H1 (cell line): Measurements from ENCODE around the gene OR5AS1. TPM values are rescaled to one million over a fixed set of nuclear protein-coding genes. Genes with fewer than 3 reads are reported as not detected.

Experiments used
- CTCF ChIA-PET: fragments of 300-600 bp; sonication (Branson Sonifier 250); formaldehyde crosslinking; loops from one replicate; lab custom pipeline; 2021; ENCODE audit not compliant: partially characterized antibody; lab: Charles Lee
- POLR2A ChIA-PET: fragments of 300-600 bp; sonication (Branson Sonifier 250); formaldehyde crosslinking; loops from one replicate; lab custom pipeline; 2021; ENCODE audit warnings: inconsistent platforms; ENCODE audit not compliant: partially characterized antibody; lab: Charles Lee
- DNase-seq, 2 experiments: peaks; one replicate each; pipeline versions ENCODE4 v3.0.0 to v3.0.0-alpha.2; 2010 to 2022; ENCODE audit warnings: low spot score in 2 of 2, low read depth in 1 of 2, mixed read lengths in 1 of 2
- FAIRE-seq: peaks from 2 replicates; lab custom pipeline; 2011; peaks lifted over from hg19 to GRCh38; lab: Jason Lieb, UNC
- H2AFZ ChIP-seq: 2 replicates; pipeline ENCODE4 v1.8.1; 2012; ENCODE audit warnings: low read length, inconsistent platforms
- H2AK5ac ChIP-seq: 2 replicates; pipeline ENCODE4 v1.6.1; 2013; ENCODE audit warnings: low read depth, low read length
- H2BK120ac ChIP-seq: replicated peaks from 2 replicates; pipeline ENCODE3; 2013; ENCODE audit warnings: low read depth, low read length, inconsistent platforms
- H2BK12ac ChIP-seq: 2 replicates; pipeline ENCODE4 v1.6.1; 2013; ENCODE audit warnings: low read depth, low read length
- H2BK15ac ChIP-seq: 2 replicates; pipeline ENCODE4 v1.6.1; 2013; ENCODE audit warnings: low read length
- H2BK20ac ChIP-seq: 2 replicates; pipeline ENCODE4 v1.6.1; 2013; ENCODE audit warnings: low read length
- H2BK5ac ChIP-seq: 2 replicates; pipeline ENCODE4 v1.6.1; 2013; ENCODE audit warnings: low read depth, low read length
- H3K14ac ChIP-seq: 2 replicates; pipeline ENCODE4 v1.6.1; 2013; ENCODE audit warnings: inconsistent platforms; ENCODE audit not compliant: insufficient read length
- H3K18ac ChIP-seq: 2 replicates; pipeline ENCODE4 v1.6.1; 2013; ENCODE audit warnings: low read length; ENCODE audit errors: extremely low read depth
- H3K23ac ChIP-seq: 2 replicates; pipeline ENCODE4 v1.6.1; 2013; ENCODE audit warnings: inconsistent platforms; ENCODE audit not compliant: insufficient read length
- H3K23me2 ChIP-seq: 2 replicates; pipeline ENCODE4 v1.6.1; 2013; ENCODE audit warnings: low read depth, low read length
- H3K27ac ChIP-seq: 2 replicates; pipeline ENCODE4 v1.6.1; 2011; ENCODE audit warnings: low read depth, low read length, inconsistent platforms
- H3K27me3 ChIP-seq, 4 experiments: replicated peaks in 1 of 4; 1 replicate in 1 of 4; 2 replicates in 3 of 4; pipeline versions ENCODE4 v1.6.1 to v1.8.1; 2011 to 2013; ENCODE audit warnings: low read length in 3 of 4, mild to moderate bottlenecking in 3 of 4, inconsistent platforms in 2 of 4, mixed read lengths in 2 of 4, moderate library complexity in 1 of 4; ENCODE audit not compliant: control insufficient read depth in 3 of 4, insufficient read depth in 3 of 4; ENCODE audit errors: extremely low read depth in 1 of 4
- H3K36me3 ChIP-seq, 4 experiments: 2 replicates each; pipeline versions ENCODE4 v1.6.1 to v1.8.1; 2011 to 2013; ENCODE audit warnings: mild to moderate bottlenecking in 4 of 4, low read length in 3 of 4, moderate library complexity in 2 of 4, control low read depth in 1 of 4, inconsistent platforms in 1 of 4; ENCODE audit not compliant: insufficient read depth in 4 of 4, control insufficient read depth in 2 of 4
- H3K4ac ChIP-seq: replicated peaks from 2 replicates; pipeline ENCODE3; 2013; ENCODE audit warnings: low read length, low read depth, mixed read lengths, inconsistent platforms; ENCODE audit not compliant: insufficient read length
- H3K4me1 ChIP-seq, 4 experiments: replicated peaks in 1 of 4; 1 replicate in 1 of 4; 2 replicates in 3 of 4; pipeline versions ENCODE4 v1.6.1 to v1.8.1; 2011 to 2013; ENCODE audit warnings: low read length in 3 of 4, inconsistent platforms in 2 of 4, mixed read lengths in 1 of 4; ENCODE audit not compliant: insufficient read depth in 4 of 4, control insufficient read depth in 3 of 4
- H3K4me2 ChIP-seq, 2 experiments: 2 replicates each; pipeline versions ENCODE4 v1.6.1 to v1.8.1; 2011 to 2013; ENCODE audit warnings: low read depth in 2 of 2, low read length in 2 of 2, control low read depth in 1 of 2, inconsistent platforms in 1 of 2, mild to moderate bottlenecking in 1 of 2; ENCODE audit not compliant: insufficient read depth in 1 of 2
- H3K4me3 ChIP-seq, 4 experiments: fragments of 200-600, 300-600 bp in 1 of 4; sonication (generic), shearing (Covaris generic), sonication (Bioruptor Twin) in 1 of 4; 2 replicates each; pipeline versions ENCODE4 v1.5.1 to v1.8.1; 2011 to 2016; ENCODE audit warnings: low read length in 4 of 4, low read depth in 3 of 4, control low read depth in 2 of 4, inconsistent platforms in 2 of 4, mild to moderate bottlenecking in 2 of 4, mixed read lengths in 1 of 4, moderate library complexity in 1 of 4; ENCODE audit not compliant: insufficient read depth in 2 of 4; ENCODE audit errors: extremely low read depth in 1 of 4
- H3K56ac ChIP-seq: replicated peaks from 2 replicates; pipeline ENCODE3; 2013; ENCODE audit warnings: low read depth, mild to moderate bottlenecking, mixed read lengths, low read length, inconsistent platforms; ENCODE audit not compliant: insufficient read length
- H3K79me1 ChIP-seq: 2 replicates; pipeline ENCODE4 v1.6.1; 2013; ENCODE audit warnings: low read depth, low read length, control low read depth
- H3K79me2 ChIP-seq, 2 experiments: 2 replicates each; pipeline versions ENCODE4 v1.6.1 to v1.8.1; 2012 to 2013; ENCODE audit warnings: low read length in 2 of 2, mild to moderate bottlenecking in 2 of 2, inconsistent platforms in 1 of 2; ENCODE audit not compliant: insufficient read depth in 2 of 2, control insufficient read depth in 1 of 2
- H3K9ac ChIP-seq, 4 experiments: replicated peaks in 1 of 4; 1 replicate in 1 of 4; 2 replicates in 3 of 4; pipeline versions ENCODE4 v1.6.1 to v1.8.1; 2011 to 2013; ENCODE audit warnings: low read depth in 3 of 4, low read length in 3 of 4, control low read depth in 2 of 4, mild to moderate bottlenecking in 2 of 4, moderate library complexity in 2 of 4, inconsistent platforms in 1 of 4; ENCODE audit errors: extremely low read depth in 1 of 4
- H3K9me3 ChIP-seq, 2 experiments: 2 replicates each; pipeline versions ENCODE4 v1.6.1 to v1.8.1; 2012 to 2013; ENCODE audit warnings: mild to moderate bottlenecking in 2 of 2, moderate library complexity in 2 of 2, control low read depth in 1 of 2, inconsistent platforms in 1 of 2, low read depth in 1 of 2, low read length in 1 of 2, mixed read lengths in 1 of 2; ENCODE audit not compliant: insufficient read depth in 2 of 2
- H4K20me1 ChIP-seq, 2 experiments: replicated peaks in 1 of 2; 2 replicates each; pipeline versions ENCODE3 to v1.8.1; 2011 to 2013; ENCODE audit warnings: inconsistent platforms in 2 of 2, low read length in 2 of 2, mild to moderate bottlenecking in 1 of 2; ENCODE audit not compliant: insufficient read depth in 2 of 2, control insufficient read depth in 1 of 2
- H4K5ac ChIP-seq: 2 replicates; pipeline ENCODE4 v1.6.1; 2013; ENCODE audit warnings: low read length, low read depth, mixed read lengths, inconsistent platforms; ENCODE audit not compliant: insufficient read length
- H4K8ac ChIP-seq: 2 replicates; pipeline ENCODE4 v1.8.0; 2013; ENCODE audit warnings: mild to moderate bottlenecking, moderate library complexity, low read length, inconsistent platforms; ENCODE audit not compliant: insufficient read depth; ENCODE audit errors: extremely low read depth
- H4K91ac ChIP-seq: replicated peaks from 2 replicates; pipeline ENCODE3; 2013; ENCODE audit warnings: low read length, mixed read lengths, inconsistent platforms; ENCODE audit not compliant: insufficient read length
- BACH1 ChIP-seq: IDR thresholded peaks from 2 replicates; pipeline ENCODE4 v1.6.1; 2012; ENCODE audit warnings: low read length, improper control_type of control experiment
- BRCA1 ChIP-seq: IDR thresholded peaks from 2 replicates; pipeline ENCODE4 v1.6.1; 2012; ENCODE audit warnings: low read depth, low read length, improper control_type of control experiment
- CHD1 ChIP-seq: IDR thresholded peaks from 2 replicates; pipeline ENCODE4 v1.6.1; 2012; ENCODE audit warnings: low read depth, low read length, improper control_type of control experiment
- PHF8 ChIP-seq: fragments of 200-600 bp; sonication (generic); conservative IDR thresholded peaks from 2 replicates; pipeline ENCODE4 v1.7.1; 2012; ENCODE audit warnings: low read depth, mild to moderate bottlenecking, inconsistent platforms, low read length, moderate library complexity
- POLR2A ChIP-seq, 2 experiments: IDR thresholded peaks; 1 replicate in 1 of 2; 2 replicates in 1 of 2; pipeline ENCODE4 v1.6.1; 2011; ENCODE audit warnings: low read depth in 2 of 2, low read length in 2 of 2, mild to moderate bottlenecking in 2 of 2; ENCODE audit errors: control extremely low read depth in 1 of 2
- RFX5 ChIP-seq: IDR thresholded peaks from 2 replicates; pipeline ENCODE4 v1.6.1; 2011; ENCODE audit warnings: low read depth, low read length, improper control_type of control experiment, borderline replicate concordance
- SAP30 ChIP-seq: fragments of 300-600 bp; sonication (generic); IDR thresholded peaks from 2 replicates; pipeline ENCODE4 v1.7.1; 2012; ENCODE audit warnings: low read length, moderate library complexity, mild to moderate bottlenecking, inconsistent platforms; ENCODE audit not compliant: insufficient read depth, insufficient replicate concordance
- SP2 ChIP-seq: IDR thresholded peaks from 2 replicates; pipeline ENCODE4 v1.6.1; 2012; ENCODE audit warnings: mild to moderate bottlenecking, low read length, inconsistent platforms
- WGBS, 2 experiments: shearing (Covaris generic) in 1 of 2; methylation state at CpG; one replicate each; pipeline versions ENCODE4 v1.1.6 to v1.1.7; 2013 to 2015; ENCODE audit warnings: low lambda C conversion rate in 2 of 2, mixed read lengths in 2 of 2, inconsistent platforms in 1 of 2, low coverage in 1 of 2, missing lambda C conversion rate in 1 of 2; ENCODE audit not compliant: insufficient replicate concordance in 2 of 2, insufficient coverage in 1 of 2, insufficient read length in 1 of 2; ENCODE audit errors: extremely low coverage in 1 of 2, missing lambda C conversion rate in 1 of 2; 5-methylcytosine and 5-hydroxymethylcytosine counted together
- polyA plus RNA-seq, 7 experiments: library from polyadenylated mRNA; depleted of rRNA in 3 of 7; stranded (reverse) in 5 of 7; unstranded in 2 of 7; fragments of >200 nt in 5 of 7; fragments of 200-250 nt in 2 of 7; gene quantifications; 1 replicate in 5 of 7; 2 replicates in 1 of 7; 4 replicates in 1 of 7; pipeline versions ENCODE4 v1.2.1 to v1.2.3, GENCODE V29; 2011 to 2013; ENCODE audit warnings: missing spikeins in 2 of 7, mixed read lengths in 2 of 7
- total RNA-seq: library from RNA; stranded (reverse); fragmentation: NEBNext Ultra II Directional; extraction: Animal tissue kit (Norgen Biotek cat#: 25700); gene quantifications from 2 replicates; pipeline ENCODE4 v1.2.1, GENCODE V29; 2021

Gene OR5AS1
- total and polyA plus RNA-seq, 2 of the 8 experiments (the other 6 are each of a cell fraction or from before 2014, with no cell fraction given) = not detected

GRCh38 chr11:56045538-56045937 is 18.1 kb downstream of the OR5AS1 start:
- Histone ChIP-seq H4K20me1 (no peaks in the 10 kb centered on the region), H3K4me3 (no peak overlapping the region), H2BK5ac (no peak overlapping the region), H4K8ac (no peak overlapping the region), H2BK15ac (no peak overlapping the region), H3K79me1 (no peaks in the 10 kb centered on the region), H3K79me2 (no peaks in the 10 kb centered on the region), H3K9ac (no peak overlapping the region), H3K4me1 (no peaks in the 10 kb centered on the region), H3K4ac (no peak overlapping the region), H2BK20ac (no peak overlapping the region), H2AFZ (no peak overlapping the region; the same call in 1 of the 2 replicates), H4K91ac (no peak overlapping the region), H2BK12ac (no peak overlapping the region), H4K5ac (no peak overlapping the region), H3K14ac (no peak overlapping the region), H3K9me3 (no peaks in the 10 kb centered on the region), H2AK5ac (no peak overlapping the region), H2BK120ac (no peak overlapping the region), H3K23me2 (no peaks in the 10 kb centered on the region), H3K4me2 (no peak overlapping the region), H3K36me3 (no peaks in the 10 kb centered on the region), H3K27ac (no peak overlapping the region), H3K27me3 (no peaks in the 10 kb centered on the region), H3K23ac (no peak overlapping the region), H3K56ac (no peak overlapping the region), H3K18ac (no peak overlapping the region)
- WGBS, 2 experiments = 100% methylated on average over 1 of the region's 1 CpG; no CpG with 5 or more reads in 1 of the 2 experiments
- ChIA-PET CTCF (no interaction called here), POLR2A (no interaction called here)
- no peak for DNase-seq
- FAIRE-seq = no peak
- TF ChIP-seq SP2 = no peak
- TF ChIP-seq CHD1 = no peak
- no peak for TF ChIP-seq BACH1
- TF ChIP-seq BRCA1 = no peak
- no peak for TF ChIP-seq PHF8
- TF ChIP-seq RFX5 = no peak
- TF ChIP-seq POLR2A (IDR thresholded peaks at IDR 0.05; ENCODE audit: control extremely low read depth in 1 of 2, low read depth in 2 of 2, low read length in 2 of 2) = no peak
- TF ChIP-seq SAP30 = no peak
